Measurements from ENCODE around the gene OARD1.
"Not testable (repeated sequence)": the region's sequence is repeated elsewhere in the genome, so short reads cannot be mapped to it uniquely, and the experiment has no call there.

Gene OARD1

GRCh38 chr6:41033776-41034175 is 38.4 kb downstream of the OARD1 start:
- DNase-seq = no peak
- in situ Hi-C loops (cut with MboI; ENCODE audit: low pct_unique_long_range_greater_than_20kb, low sequenced_read_pairs) = no loop called here

DNA sequence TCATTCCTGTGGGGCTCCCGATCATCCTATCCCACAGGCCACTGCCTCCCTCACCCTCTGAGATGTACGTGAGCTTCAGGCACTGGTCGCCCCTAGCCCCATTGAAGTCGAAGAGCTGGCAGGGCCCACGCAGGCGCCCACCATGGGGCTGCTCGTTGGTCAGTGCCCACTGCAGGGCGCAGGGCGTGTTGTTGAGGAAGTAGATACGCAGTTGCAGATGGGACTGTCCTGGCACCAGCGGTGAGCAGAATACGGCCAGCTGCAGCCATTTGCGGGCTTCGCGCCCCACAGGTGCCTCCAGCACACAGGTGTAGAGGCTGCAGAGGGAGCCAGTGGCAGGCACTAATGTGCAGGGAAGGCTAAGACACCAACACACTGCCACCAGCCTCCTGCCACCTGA is 39.3 kb downstream of the OARD1 start:
- DNase-seq = no peak
- in situ Hi-C loops (cut with MboI; ENCODE audit: low pct_unique_long_range_greater_than_20kb, low sequenced_read_pairs) = no loop called here

DNA sequence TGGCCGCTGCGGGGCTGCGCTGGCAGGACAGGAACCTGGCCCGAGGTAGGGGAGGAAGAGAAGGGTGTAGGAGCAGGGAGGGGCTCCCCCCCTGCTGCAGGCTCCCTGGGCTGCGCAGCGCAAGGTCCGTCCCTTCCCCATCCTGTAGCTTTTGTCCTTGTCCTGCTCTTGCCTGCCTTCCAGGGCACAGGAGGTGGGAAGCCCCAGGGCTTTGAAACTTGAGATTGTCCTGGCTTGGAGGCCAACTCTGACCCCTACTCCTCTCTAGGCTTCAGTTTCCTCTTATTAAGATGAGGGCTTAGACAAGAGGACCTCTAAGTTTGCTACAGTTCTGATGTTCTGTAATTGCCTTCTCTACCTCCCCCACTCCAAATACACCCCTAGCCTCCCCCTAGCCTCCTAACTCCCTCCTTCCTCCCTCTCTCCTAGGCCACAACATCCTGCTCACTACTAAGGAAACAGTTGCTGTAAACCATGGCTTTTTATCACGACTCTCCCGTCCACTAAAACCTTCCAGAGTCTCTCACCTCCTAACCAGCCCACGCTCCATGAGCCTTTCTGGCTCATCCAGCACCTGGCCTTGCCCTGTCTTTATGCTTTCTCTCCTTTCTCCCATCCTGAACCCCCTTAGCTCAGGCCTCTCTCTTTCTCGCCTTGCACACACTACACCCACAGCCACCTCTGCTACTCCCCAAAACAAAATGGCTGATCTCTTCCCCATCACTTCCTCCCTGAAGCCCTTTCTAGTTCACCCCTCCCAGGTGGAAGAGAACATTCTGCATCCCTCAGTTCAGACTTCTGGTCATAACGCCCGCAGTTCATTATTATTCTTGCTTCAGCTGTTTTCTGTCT is 43.4 kb downstream of the OARD1 start:
- peak; percentile 75 for DNase-seq
- in situ Hi-C loops (cut with MboI; ENCODE audit: low pct_unique_long_range_greater_than_20kb, low sequenced_read_pairs) = no loop called here

- in situ Hi-C loops (cut with MboI; ENCODE audit: low pct_unique_long_range_greater_than_20kb, low sequenced_read_pairs) = no loop called here
- DNase-seq = peak; percentile 96
These were observed 44.2 kb downstream of the OARD1 start for GRCh38 chr6:41027799-41028560.

DNA sequence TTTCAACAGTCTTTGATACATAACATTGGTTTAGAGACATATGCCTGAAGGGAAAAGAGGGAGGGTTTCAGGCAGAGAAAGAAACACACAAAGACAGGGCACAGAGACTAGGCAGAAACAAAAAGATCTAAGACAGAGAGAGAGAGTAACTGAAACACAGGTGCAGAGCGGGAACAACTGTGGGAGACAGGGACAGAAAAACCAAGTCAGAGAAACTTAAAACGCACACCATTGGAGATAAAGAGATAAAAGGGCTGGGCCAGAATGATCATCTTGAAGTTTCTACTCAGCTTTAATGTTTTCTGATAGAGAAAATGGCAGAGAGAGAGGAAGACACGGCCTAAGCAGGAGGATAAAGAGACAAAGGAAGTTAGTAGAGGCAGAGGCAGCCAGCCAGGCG is 44.9 kb downstream of the OARD1 start:
- in situ Hi-C loops (cut with MboI; ENCODE audit: low pct_unique_long_range_greater_than_20kb, low sequenced_read_pairs) = no loop called here
- DNase-seq = no peak

- in situ Hi-C loops (cut with MboI; ENCODE audit: low pct_unique_long_range_greater_than_20kb, low sequenced_read_pairs) = no loop called here
- no peak for DNase-seq
These were observed 46.1 kb downstream of the OARD1 start for GRCh38 chr6:41025966-41026530.

DNA sequence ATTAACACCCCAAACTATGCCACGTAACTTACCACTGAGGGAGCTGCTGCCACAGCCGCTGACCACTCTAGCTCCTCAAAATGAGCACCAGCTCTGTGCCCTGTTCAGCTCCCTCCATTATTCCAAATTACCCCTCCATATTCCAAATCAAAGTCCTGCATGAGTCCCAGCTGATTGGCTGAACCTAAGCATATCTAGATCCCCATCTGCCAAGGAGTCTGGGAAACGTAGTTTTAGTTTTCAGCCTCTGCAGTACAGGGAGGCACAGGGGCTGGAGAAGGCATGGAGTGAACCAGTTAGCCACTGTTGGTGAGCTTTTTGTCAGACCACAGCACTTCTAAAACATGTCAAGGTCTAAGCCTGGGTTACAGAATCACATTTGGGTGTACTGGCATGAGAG is 49.0 kb downstream of the OARD1 start:
- no peak for DNase-seq
- in situ Hi-C loops (cut with MboI; ENCODE audit: low pct_unique_long_range_greater_than_20kb, low sequenced_read_pairs) = no loop called here

GRCh38 chr6:41022294-41022693 is 49.9 kb downstream of the OARD1 start:
- no peak for DNase-seq
- in situ Hi-C loops (cut with MboI; ENCODE audit: low pct_unique_long_range_greater_than_20kb, low sequenced_read_pairs) = no loop called here

GRCh38 chr6:41021832-41022231 is 50.3 kb downstream of the OARD1 start:
- in situ Hi-C loops (cut with MboI; ENCODE audit: low pct_unique_long_range_greater_than_20kb, low sequenced_read_pairs) = no loop called here
- DNase-seq = no peak

DNA sequence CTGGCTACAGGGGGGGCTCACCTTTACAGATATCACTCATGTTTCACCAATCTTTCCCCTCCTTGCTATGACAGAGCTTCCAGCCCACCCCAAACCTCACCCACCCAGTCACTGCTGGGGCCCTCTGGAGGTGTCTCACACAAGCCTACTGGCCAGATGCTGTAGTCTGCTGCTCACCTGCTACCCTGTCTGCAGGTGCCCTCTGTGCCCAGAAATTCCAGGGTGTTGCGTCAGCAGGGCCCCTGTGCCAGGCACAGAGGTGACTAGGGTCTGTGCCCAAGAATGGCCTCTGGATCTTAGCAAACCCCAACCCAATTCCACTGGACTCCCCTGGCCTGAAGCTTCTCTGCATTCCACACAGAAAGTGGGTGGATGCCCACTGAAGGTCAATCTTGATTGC is 54.5 kb downstream of the OARD1 start:
- in situ Hi-C loops (cut with MboI; ENCODE audit: low pct_unique_long_range_greater_than_20kb, low sequenced_read_pairs) = no loop called here

GRCh38 chr6:41015860-41016259 is 56.3 kb downstream of the OARD1 start:
- DNase-seq; in situ Hi-C loops (cut with MboI; ENCODE audit: low pct_unique_long_range_greater_than_20kb, low sequenced_read_pairs): not testable (repeated sequence)

More for the DNA sequence above, 54.5 kb downstream of the OARD1 start:
- DNase-seq = no peak

DNA sequence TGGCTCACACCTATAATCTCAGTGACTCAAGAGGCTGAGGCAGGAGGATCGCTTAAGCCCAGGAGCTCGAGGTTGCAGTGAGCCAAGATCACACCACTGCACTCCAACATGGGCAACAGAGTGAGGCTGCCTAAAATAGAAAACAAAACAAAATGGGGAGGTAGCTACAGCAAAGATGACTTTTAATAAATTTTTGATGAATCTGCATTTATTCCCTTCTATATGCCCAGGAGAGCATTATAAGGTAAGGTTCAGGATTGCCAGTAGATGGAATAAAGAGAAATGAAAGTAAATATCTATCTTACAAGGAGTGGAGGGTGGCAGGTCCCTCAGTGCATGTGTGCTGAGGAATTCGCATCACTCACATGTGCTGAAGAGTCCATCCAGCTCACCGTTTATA is 57.4 kb downstream of the OARD1 start:
- in situ Hi-C loops (cut with MboI; ENCODE audit: low pct_unique_long_range_greater_than_20kb, low sequenced_read_pairs) = no loop called here

More for the DNA sequence above, 57.4 kb downstream of the OARD1 start:
- DNase-seq = no peak
